GM18861 (cell line): Measurements from ENCODE around the gene EPC2.

Source experiments
- ATAC-seq: cut with Tn5 transposase; IDR thresholded peaks from one replicate; pipeline ENCODE4 v1.9.1; 2021; ENCODE audit not compliant: unreplicated experiment

The EPC2 gene, protein sequence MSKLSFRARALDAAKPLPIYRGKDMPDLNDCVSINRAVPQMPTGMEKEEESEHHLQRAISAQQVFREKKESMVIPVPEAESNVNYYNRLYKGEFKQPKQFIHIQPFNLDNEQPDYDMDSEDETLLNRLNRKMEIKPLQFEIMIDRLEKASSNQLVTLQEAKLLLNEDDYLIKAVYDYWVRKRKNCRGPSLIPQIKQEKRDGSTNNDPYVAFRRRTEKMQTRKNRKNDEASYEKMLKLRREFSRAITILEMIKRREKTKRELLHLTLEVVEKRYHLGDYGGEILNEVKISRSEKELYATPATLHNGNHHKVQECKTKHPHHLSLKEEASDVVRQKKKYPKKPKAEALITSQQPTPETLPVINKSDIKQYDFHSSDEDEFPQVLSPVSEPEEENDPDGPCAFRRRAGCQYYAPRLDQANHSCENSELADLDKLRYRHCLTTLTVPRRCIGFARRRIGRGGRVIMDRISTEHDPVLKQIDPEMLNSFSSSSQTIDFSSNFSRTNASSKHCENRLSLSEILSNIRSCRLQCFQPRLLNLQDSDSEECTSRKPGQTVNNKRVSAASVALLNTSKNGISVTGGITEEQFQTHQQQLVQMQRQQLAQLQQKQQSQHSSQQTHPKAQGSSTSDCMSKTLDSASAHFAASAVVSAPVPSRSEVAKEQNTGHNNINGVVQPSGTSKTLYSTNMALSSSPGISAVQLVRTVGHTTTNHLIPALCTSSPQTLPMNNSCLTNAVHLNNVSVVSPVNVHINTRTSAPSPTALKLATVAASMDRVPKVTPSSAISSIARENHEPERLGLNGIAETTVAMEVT

DNA sequence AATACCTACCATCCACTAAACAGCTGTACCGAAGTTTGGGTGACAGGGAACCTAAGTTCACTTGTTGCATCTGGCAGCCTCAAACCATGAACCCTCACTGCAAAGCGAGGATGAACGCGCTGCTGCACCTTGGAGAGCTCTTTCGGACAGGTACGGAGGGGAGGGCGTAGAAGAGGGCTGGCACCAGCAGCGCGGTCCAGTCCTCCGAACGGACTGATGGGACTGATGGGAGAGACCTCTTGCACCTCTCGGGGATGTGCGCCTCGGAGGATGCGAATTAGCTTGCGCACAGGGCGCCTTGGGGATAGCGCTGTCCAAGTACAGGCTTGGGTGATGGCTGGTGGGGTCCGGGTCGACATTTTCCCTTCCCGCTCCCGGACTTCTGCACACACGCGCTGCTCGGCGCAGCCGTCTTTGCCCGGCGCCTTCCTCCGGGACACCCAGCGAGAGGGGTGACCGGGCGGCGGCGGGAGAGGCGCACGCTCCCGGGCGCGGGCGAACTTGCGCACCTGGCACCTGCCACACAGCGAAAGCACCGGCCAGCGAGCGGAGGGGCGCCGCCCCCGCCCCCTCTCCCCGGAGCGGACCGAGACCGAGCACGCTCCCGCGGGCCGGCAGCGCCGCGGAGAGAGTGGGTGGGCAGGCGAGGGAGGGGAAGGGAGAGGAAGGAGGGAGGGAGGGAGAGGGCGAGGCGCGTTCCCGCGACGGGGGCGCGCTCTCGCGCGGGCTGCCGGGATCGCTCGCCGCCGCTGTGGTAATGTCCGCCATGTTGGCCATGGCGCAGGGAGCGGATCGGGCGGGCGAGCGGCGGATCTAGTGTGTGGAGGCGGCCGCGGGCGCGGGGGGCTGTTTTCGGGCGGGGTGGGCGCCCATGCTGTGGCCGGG lies at the start of gene EPC2:
EPC2 (plus strand) TSS at position 754 of the 885 bp plus-strand sequence. CDS start 267 bp downstream, outside the sequence.
- peak; percentile 32 for ATAC-seq

DNA sequence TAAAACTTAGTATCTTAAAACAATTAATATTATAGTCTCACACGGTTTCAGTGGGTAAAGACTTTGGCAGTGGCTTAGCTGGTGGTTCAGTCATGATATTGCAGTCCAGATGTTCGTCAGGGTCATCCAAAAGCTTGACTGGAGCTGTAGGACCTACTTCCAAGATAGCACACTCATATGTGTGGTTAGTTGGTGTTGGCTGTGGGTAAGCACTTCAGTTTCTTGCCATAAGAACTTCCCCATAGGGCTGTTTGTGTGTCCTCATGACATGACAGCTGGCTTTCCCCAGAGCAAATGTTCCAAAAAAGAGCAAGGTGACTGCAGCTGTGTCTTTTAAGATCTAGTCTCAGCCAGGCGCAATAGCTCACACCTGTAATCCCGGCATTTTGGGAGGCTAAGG lies 48.5 kb upstream of the EPC2 start:
- ATAC-seq: no peak

DNA sequence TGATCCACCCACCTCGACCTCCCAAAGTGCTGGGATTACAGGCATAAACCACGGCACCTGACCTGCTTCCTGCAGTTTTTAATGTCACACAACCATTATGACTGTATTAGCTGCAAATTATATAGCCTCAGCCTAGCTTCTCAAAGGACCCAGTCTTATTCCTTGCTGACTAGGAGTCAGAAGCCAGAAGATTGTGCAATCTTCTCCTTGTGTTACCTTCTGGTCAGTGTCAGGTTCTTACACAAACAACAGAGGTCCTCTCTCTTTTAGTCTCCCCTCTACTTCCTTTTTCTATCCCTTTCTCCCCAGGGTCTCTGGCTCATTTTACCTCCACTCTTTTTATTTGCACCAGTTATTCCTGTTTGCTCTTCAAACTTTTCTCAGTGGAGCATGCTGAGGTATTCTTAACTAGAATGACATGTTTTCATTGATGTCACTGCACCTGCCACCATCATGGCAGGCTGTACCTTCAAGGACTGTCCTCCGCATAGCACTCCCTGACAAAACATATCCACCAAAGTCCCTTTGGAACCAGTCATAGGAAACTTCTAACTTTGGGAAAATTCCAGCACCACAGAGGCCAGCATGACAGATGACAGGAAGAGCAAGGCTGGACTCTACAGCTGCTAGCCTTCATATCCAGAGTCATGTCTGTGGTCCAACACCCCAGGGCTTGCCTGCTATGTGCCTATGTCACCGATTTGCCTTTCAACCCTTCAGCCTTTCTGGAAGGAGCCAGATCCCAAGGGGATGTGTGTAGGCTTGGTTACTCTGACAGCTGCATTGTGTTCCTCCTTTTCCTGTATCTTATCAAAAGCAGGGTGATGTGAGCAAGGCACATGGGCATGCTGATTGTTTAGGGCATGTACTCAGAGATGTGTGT lies 45.2 kb upstream of the EPC2 start:
- no peak for ATAC-seq

DNA sequence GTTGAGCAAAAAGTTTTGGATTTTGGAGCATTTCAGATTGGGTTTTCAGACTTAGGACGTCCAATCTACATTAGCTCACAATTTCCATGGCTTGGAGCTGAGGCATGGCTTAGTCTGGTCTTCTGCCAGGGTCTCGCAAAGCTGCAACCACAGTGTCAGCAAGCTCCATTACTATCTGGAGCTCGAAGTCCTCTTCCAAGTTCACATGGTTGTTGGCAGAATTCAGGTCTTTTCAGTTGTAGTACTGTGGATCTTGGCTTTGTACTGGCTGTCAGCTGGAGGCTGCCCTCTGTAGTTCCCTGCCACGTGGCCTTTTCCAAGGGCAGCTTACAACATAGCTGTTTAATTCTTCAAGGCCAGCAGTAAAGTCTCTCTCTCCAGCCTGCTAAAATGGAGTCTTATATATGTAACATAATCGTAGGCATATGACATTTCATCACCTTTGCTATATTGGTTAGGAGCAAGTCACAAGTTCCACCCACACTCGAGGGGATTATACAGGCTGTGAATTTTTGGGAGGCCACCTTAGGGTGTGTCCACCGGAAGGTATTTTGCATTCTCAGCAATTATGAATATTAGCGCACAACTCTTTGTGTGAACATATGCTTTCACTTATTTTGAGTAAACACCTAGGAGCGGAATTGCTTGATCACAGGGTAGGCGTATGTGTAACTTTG lies 41.5 kb upstream of the EPC2 start:
- ATAC-seq: no peak

DNA sequence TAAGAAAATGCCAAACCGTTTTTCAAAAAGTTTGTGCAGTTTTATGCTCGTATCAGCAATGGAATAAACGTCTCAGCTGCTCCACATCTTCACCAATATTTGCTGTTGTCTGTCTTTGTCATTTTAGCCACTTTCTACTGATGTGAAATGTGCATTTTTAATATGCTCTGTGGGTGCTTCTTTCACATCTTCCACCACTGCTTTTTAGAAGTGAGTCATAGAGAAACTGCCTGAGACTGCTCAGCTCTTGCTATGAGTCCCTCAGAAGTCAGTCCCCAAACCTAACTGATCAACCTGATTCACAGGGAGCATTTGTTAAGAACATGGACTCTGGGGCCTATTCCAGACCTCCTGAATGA lies 41.0 kb upstream of the EPC2 start:
- peak; percentile 99 for ATAC-seq

DNA sequence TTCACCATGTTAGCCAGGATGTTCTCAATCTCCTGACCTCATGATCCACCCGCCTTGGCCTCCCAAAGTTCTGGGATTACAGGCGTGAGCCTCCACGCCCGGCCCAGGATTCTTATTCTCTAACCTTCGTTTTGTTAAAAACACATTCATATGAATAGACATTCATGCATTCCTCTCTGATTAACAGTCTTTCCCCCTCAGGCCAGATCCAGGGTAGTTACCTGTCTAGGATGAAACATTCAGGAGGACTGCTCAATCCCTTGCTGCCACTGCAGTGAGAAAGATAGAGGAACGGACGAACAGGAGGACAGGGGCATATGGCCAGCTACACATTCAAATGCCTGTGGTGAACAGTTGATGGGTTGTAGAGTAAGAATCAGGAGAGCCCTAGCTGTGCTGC lies 39.6 kb upstream of the EPC2 start:
- ATAC-seq: no peak

DNA sequence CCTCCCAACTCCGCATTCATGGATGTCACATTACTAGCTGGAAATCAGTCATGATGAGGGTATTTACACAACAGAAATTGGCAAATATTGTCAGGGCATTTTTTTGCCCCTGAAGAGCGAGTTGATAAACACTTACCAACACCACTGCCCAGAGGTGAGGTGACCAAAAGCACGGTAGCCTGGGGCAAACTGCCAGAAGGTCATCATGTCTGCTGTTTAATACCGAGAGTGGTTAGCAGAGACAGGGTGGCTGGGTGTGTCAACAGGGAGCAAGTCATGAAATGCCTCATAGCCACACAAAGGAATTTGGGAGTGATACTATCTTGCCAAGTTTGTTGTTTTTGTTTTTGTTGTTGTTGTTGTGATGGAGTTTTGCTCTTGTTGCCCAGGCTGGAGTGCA lies 37.0 kb upstream of the EPC2 start:
- no peak for ATAC-seq

DNA sequence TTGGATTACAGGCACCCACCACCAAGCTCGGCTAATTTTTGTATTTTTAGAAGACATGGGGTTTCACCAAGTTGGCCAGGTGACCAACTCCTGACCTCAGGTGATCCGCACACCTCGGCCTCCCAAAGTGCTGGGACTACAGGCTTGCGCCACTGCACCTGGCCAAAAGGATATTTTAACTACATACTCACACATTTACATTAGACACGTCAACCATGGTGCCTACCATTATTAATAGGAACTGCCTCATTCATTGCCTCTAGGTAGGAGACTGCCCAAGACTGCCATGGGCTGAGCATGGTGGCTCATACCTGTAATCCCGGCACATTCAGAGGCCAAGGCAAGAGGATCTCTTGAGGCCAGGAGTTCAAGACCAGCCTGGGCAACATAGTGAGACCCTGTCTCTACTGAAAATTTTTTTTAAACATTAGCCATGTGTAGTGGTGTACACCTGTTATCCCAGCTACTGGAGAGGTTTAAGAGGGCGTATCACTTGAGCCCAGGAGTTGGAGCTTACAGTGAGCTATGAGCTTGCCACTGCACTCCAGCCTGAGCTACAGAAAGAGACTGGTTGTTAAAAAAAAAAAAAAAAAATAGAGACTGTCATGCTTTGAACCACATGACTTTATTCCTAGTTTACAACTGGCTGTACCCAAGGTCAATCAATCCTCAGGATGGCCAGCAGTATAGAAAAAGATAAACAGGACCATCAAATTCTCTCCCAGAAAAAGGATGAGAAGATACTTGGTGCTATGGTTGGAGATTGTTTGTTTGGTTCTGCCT lies 31.1 kb upstream of the EPC2 start:
- ATAC-seq: no peak

DNA sequence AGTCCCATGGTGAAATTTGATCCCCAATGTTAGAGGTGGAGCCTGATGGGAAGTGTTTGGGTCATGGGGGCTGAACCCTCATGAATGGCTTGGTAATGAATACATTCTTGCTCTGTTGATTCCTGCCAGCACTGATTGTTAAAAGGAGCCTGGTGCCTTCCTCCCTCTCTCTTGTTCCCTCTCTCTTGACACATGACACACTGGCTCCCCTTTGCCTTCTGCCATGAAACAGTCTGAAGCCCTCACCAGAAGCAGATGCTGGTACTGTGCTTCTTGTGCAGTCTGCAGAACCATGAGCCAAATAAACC lies 30.6 kb upstream of the EPC2 start:
- ATAC-seq: peak; percentile 8

DNA sequence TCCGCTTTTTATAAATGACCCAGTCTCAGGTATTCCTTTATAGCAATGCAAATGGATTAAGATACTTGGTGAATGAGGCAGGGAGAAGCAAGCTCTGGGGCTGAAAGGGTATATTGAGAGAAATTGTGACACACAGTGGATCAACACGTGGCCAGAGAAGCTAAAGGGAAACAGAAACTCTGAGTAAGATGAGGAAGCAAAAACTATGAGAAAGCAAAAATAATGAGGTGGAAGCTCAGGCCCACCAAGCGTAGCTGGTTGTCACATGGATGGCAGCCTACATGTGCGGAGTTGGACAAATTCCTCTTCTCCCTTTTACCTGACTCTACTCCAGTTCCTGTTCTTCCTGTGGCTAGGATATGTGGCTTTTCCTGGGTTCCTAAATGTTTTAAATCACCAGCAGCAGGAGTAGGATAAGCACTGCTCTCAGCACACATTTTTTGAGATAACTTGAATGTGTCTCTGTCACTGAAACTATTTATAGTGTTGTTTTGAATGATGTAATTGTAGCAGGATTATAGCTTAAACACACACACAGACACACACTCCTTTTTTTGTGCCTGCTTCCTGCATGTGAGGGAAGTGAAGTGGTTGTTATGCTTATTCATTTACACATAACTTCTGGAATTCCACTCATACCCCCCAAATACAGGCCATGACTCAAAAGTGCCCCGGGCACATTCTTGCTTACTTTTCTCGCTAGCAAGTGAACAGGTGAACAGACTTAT lies 30.1 kb upstream of the EPC2 start:
- ATAC-seq: peak; percentile 94

DNA sequence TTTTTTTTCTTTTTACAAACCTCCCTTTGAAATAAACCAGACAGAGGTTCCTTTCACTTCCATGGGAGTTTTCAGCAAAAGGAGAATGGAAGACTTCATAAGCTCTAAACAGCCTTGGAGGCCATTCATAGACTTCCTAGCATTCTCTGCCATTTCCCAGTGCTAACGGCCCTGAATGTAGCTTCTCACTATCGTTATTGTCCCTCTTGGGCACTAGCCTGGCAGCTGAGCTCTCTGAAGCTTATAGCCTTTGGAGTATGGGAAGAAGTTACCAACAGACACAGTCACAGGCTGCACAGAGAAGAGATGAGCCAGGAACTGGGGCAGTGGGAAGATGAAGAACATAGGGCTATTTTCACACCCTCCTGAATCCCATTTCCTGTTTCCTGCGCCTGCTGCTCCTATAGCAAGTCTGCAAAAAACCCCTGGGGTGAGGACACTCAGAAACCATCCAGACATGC lies 29.1 kb upstream of the EPC2 start:
- no peak for ATAC-seq

DNA sequence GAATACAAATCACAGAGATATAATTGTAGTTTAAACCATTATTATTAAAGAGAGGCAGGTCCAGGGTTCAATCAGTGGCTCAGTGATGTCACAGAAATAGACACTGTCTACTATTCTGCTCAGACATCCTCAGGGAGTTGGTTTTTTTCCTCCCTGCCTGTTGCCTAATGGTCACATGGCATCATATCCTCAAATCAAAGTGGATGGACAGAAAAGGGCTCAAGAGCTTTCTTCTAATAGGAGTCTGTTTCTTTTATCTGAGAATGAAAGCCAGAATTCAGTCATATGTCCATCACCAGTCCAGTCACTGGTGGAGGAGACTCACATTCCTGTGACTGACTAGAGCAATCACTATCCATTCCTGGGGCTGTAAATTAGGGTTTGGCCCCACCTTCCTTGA lies 27.9 kb upstream of the EPC2 start:
- ATAC-seq: no peak

DNA sequence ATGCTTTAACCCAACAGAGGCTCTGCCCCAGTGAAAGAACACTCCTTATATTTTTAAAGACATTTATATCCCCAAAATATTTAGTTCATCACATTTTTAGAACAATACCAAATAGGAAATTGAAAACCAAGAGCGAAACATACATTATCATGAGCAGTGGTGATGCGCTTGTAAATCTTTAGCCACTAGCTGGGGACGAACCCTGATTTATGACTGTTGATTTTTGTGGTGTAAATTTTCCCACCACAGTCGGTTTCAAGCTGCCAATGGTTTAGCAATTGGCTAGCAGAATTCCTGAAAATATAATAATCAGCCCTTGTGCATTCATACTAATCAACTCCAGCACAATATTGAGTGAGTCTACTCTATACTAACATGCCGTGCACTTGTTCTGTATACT lies 27.3 kb upstream of the EPC2 start:
- no peak for ATAC-seq

DNA sequence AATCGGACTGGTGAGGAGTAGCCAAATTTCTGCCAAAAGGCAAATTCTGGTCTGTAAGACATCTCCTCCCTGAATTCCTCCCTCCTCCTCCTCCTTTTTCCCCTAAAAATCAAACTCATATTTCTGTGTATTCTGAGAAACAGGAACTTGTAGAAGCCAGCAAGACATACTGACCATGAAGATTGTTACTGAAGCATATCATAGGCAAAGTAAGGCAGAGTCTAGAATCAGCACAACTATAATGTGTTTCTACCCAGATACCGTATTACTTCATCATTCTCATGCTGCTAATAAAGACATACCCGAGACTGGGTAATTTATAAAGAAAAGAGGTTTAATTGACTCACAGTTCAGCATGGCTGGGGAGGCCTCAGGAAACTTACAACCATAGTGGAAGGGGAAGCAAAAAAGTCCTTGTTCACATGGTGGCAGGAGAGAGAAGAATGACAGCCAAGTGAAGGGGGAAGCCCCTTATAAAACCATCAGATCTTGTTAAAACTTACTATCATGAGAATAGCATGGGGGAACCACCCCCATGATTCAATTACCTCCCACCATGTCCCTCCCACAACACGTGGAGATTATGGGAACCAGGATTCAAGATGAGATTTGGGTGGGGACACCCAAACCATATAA lies 24.9 kb upstream of the EPC2 start:
- no peak for ATAC-seq

DNA sequence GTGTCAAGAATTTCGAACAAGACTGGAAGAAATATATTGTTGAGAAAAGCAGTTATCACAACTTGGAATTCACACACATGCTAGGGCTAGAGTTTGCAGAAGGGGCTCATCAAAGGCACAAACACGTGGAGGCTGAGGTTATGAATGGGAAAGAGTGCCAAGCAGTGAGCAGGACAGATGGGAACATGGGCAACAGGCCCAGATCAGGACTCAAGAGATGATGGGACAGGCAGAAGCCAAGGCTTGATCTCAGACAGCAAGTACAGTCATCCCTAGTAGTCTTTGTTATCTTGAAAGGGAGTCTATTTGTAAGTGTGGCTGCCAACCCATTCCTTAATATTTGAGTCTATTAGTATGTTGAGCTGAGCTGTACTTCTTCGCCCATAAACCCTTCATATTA lies 22.2 kb upstream of the EPC2 start:
- no peak for ATAC-seq

DNA sequence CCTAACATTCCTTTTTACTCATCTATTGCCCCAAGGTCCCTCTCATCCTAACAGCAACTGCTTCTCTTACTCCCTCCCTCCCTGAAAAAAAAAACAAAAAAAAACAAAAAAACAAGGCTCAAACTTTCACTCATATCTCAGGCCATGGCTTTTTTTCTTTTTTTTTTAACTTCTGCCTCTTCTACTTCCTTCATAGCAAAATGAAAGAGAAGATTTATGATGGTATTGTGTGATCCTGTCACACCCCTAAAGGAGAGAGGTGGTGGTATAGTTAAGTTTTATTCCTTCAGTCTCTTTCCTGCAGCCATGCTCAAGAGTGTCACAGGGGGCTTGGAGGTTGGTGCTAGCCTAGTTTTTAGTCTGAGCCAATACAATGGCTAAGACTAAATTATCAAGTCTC lies 21.5 kb upstream of the EPC2 start:
- ATAC-seq: no peak

DNA sequence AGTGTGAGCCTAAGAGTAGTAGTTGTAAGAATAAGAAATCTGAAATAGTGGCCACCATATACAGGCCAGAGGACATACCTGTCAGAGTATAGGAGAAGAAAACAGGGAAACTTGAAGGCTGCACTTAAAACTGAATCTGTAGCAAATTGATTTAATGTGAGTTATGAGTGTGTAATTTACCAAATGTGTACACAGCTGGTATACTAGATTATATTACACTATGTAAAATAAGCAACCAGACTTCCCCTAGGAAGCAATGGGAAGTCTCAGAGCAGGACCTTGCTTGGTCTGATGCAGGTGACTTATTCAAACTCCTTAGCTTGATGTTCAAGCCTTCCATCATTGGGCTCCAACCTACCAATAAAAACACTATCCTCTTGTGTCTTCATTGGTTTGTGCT lies 17.3 kb upstream of the EPC2 start:
- ATAC-seq: no peak

DNA sequence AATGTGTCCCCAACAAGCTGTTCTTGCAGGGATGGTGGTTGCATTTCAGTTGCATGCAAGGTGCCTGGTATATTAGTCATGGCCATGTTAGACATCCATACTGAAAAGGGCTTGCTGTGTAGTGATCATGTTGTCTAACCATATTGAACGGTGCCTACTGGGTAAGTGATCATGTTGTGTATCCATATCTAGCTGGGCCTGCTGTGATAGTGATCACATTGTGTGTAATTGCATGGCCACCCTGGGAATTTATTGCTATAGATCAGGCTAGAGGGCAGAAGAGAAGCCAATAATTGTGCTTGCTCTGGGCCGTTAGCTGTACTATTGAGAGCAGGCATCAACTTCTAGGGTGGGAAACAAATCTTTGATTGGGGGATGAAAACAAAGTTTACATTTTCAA lies 9.8 kb upstream of the EPC2 start:
- ATAC-seq: no peak
